ENCODE data around the gene SCO1. TPM values are rescaled to one million over a fixed set of nuclear protein-coding genes. Genes with fewer than 3 reads are reported as not detected.

The SCO1 gene
- total RNA-seq, 1 experiment from 2014 or later = 60.3 TPM

DNA sequence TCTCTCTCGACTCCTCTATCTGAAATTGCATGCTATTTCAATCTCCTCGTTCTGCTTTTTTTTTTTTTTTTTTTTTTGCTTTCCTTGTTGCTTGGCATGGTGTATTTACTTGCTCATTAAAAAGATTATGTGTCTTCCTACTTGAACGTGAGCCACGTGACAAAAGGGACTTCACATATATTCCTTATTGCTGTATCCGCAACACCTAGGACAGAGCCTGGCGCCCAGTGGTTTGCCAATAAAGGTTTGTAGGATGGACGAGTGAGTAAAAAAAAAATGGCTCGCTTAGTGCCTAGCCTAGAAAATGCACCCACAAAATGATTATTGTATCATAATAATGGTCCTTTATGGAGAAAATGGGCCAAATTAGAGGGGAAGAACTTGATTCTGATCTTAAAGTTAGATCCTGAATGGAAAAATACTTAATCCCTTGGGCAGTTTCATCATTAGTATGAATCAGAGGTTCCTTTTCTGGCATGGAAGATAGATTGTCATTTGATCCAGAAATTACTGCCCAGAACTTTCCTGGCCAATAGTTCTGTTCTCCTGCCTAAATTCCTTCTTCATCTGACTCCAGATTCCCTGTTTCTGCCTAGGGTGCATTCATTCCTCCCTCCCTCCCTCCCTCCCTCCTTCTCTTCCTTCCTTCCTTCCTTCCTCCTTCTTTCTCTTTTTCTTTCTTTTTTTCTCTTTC lies 46.1 kb upstream of the SCO1 start:
- Histone ChIP-seq H2BK20ac (ENCODE audit: low read depth, low read length, poor library complexity, severe bottlenecking) (no peak overlapping the region), H2BK15ac (ENCODE audit: low read depth, low read length) (no peak overlapping the region), H3K4me1 (ENCODE audit: insufficient read depth, low read length) (no peaks in the 10 kb centered on the region), H3K23me2 (ENCODE audit: insufficient read length, low read depth, low read length, poor library complexity, severe bottlenecking) (no peaks in the 10 kb centered on the region), H3K9ac (ENCODE audit: extremely low read depth, insufficient read length, low read length) (no peak overlapping the region), H3K27me3 (ENCODE audit: insufficient read depth, low read length) (no peaks in the 10 kb centered on the region), H3K18ac (ENCODE audit: insufficient read length, low read depth, low read length) (no peak overlapping the region), H2BK120ac (ENCODE audit: low read depth, low read length, poor library complexity, severe bottlenecking) (no peak overlapping the region), H3K9me3 (ENCODE audit: control insufficient read depth, low read depth, low read length) (no peaks in the 10 kb centered on the region), H3K79me1 (ENCODE audit: insufficient read depth, low read depth, low read length, poor library complexity, severe bottlenecking) (no peaks in the 10 kb centered on the region), H3K79me2 (ENCODE audit: insufficient read depth, low read length) (no peaks in the 10 kb centered on the region), H3K23ac (ENCODE audit: insufficient read length, low read depth, low read length) (no peak overlapping the region), H3K4ac (ENCODE audit: low read depth, low read length) (no peak overlapping the region), H3K56ac (ENCODE audit: insufficient read length, low read depth, low read length) (no peak overlapping the region), H3K14ac (ENCODE audit: insufficient read depth, low read length) (no peak overlapping the region), H4K20me1 (ENCODE audit: control insufficient read depth, insufficient read depth, insufficient read length) (no peaks in the 10 kb centered on the region), H2BK12ac (ENCODE audit: insufficient read length, low read depth, low read length) (no peak overlapping the region), H4K5ac (ENCODE audit: insufficient read length, low read depth, low read length) (no peak overlapping the region), H3K27ac (ENCODE audit: insufficient read length, low read depth, low read length) (no peak overlapping the region), H2AK5ac (ENCODE audit: insufficient read length, low read length) (no peak overlapping the region), H2BK5ac (ENCODE audit: insufficient read length, low read length) (no peak overlapping the region), H2AFZ (ENCODE audit: low read length) (no peak overlapping the region), H4K8ac (replicated peaks; ENCODE audit: insufficient read length, low read depth, low read length) (no peak overlapping the region), H3K4me2 (ENCODE audit: insufficient read depth, insufficient read length, low read length) (no peak overlapping the region), H4K91ac (ENCODE audit: insufficient read length, low read depth, low read length) (no peak overlapping the region), H3T11ph (ENCODE audit: low read length) (no peak overlapping the region)
- H3K4me1 Mint-ChIP-seq = peaks cover 5 to 10% of the 10 kb centered on the region in 2 experiments
- H3K36me3 Mint-ChIP-seq (ENCODE audit: insufficient read depth in 1 of 3, low read depth in 3 of 3) = peaks cover 0 to 1% (median 0%) of the 10 kb centered on the region in 3 experiments; a peak in 1 of 7 replicates
- H3K9me3 Mint-ChIP-seq = no peaks in the 10 kb centered on the region
- WGBS (ENCODE audit: extremely low coverage, insufficient read length, low lambda C conversion rate) = no CpG with 5 or more reads among the region's 8 CpGs
- no peak overlapping the region for H3K4me3 Mint-ChIP-seq
- TF ChIP-seq, protein P1, sequence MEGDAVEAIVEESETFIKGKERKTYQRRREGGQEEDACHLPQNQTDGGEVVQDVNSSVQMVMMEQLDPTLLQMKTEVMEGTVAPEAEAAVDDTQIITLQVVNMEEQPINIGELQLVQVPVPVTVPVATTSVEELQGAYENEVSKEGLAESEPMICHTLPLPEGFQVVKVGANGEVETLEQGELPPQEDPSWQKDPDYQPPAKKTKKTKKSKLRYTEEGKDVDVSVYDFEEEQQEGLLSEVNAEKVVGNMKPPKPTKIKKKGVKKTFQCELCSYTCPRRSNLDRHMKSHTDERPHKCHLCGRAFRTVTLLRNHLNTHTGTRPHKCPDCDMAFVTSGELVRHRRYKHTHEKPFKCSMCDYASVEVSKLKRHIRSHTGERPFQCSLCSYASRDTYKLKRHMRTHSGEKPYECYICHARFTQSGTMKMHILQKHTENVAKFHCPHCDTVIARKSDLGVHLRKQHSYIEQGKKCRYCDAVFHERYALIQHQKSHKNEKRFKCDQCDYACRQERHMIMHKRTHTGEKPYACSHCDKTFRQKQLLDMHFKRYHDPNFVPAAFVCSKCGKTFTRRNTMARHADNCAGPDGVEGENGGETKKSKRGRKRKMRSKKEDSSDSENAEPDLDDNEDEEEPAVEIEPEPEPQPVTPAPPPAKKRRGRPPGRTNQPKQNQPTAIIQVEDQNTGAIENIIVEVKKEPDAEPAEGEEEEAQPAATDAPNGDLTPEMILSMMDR (conservative IDR thresholded peaks at IDR 0.05) = no peak
- H3K27me3 Mint-ChIP-seq (ENCODE audit: low read depth) = no peaks in the 10 kb centered on the region; the same call in none of the 2 replicates
- no peak for DNase-seq
- H3K27ac Mint-ChIP-seq = no peak overlapping the region
